ENCODE measurements around the gene KRTAP1-1. TPM values are rescaled to one million over a fixed set of nuclear protein-coding genes. Genes with fewer than 3 reads are reported as not detected.
"Not testable (repeated sequence)": the region's sequence is repeated elsewhere in the genome, so short reads cannot be mapped to it uniquely, and the experiment has no call there.

The KRTAP1-1 gene
- total RNA-seq, 2 donors from 2014 or later: not detected

DNA sequence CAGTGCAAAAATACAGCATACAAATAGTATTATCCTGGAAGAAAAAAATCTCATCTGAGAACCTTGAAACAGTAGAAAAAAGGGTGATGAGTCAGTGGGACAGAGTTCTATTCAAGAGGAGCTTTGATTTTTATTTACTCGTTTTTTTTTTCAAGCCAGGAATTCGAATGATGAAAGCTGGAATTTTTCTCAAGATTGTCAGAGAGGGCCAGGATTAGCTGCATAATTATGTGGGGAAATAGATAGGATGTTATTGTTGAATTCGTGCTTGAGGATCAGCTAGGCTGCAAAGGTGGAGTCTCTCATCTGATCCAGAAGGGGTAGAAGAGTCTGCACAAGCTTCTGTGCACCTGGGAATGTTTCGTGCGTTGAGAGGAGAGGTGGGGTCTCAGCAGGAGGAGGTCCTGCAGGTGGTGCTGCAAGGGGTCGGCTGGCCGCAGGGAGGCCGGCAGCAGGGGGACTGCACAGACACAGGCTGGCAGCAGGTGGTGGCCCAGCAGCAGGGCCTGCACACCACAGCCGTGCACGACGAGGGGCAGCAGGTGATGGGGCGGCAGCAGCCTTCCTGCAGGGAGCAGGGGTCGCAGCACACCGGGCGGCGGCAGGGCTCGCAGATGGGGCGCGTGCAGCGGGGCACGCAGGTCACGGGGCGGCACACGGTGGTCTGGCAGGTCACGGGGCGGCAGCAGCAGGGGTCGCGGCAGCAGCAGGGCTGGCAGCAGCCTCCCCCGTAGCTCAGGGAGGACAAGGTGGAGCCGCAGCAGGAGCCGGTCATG, 18.2 kb upstream of the KRTAP1-1 start:
- intact Hi-C loops (cut with DNase I); DNase-seq (ENCODE audit: low spot score): not testable (repeated sequence)

DNA sequence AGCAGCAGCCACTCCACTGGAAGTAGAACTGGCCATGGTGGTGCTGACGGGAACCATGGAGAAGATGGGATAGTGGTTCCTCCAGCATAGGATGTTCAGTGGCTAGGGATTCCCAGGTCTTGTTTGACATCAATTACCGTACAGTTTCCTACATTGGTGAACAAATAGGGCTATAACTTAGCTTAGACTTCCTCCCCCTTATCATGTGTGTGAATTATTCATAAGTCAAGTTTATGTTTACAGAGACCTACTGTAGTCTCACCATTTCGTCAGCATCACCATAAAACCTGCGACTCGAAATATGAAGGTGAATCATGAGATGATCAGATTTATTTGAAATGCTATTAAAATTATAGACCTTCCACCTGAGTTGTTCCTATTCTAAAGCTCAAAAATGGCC, 17.5 kb upstream of the KRTAP1-1 start:
- no peak for DNase-seq (ENCODE audit: low spot score)
- intact Hi-C loops (cut with DNase I): no loop called here

DNA sequence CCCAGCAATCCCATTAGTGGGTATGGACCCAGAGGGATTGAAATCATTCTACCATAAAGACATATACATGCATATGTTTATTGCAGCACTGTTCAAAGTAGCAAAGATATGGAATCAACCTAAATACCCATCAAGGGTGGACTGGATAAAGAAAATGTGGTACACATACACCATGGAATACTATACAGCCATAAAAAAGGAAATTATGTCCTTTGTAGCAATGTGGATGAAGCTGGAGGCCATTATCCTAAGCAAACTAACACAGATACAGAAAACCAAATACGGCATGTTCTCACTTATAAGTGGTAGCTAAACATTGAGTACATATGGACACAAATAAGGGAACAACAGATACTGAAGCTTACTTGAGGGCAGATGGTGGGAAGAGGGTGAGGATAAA, 16.3 kb upstream of the KRTAP1-1 start:
- intact Hi-C loops (cut with DNase I): no loop called here

DNA sequence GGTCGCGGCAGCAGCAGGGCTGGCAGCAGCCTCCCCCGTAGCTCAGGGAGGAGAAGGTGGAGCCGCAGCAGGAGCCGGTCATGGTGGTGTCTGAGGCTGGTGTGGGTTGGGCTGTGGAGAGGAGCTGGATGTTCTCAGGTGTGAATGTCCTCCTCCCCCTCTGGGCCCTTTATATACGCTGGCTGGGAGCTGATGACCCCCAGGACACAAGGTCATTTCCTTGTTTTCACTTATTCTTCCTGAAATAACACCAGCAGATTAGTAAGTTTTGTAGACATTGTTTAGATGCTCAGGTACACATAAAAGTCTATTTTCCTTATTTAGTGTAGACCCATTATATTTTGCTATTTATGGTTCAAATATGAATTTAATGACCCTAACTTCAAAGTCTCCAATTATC, 13.9 kb upstream of the KRTAP1-1 start, which contains the start of gene KRTAP2-2:
Gene KRTAP2-2, minus strand, starts transcription at position 101 of the 400 bp plus-strand sequence. Its CDS starts 19 bp downstream, at position 82.
- intact Hi-C loops (cut with DNase I); DNase-seq (ENCODE audit: low spot score): not testable (repeated sequence)

More for the DNA sequence above, 16.3 kb upstream of the KRTAP1-1 start:
- no peak for DNase-seq (ENCODE audit: low spot score)

DNA sequence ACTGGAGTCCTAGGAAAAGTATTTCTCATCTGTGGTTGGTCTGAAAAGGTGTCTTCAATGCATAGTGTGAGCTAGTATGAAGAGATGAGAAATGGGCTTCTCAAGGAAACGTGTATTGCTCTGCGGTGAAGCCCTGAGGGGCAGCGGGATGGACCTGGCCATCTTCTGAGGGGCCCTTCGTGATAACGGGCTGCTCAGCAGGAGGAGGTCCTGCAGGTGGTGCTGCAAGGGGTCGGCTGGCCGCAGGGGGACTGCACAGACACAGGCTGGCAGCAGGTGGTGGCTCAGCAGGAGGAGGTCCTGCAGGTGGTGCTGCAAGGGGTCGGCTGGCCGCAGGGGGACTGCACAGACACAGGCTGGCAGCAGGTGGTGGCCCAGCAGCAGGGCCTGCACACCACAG, 13.3 kb upstream of the KRTAP1-1 start:
- DNase-seq (ENCODE audit: low spot score); intact Hi-C loops (cut with DNase I): not testable (repeated sequence)

DNA sequence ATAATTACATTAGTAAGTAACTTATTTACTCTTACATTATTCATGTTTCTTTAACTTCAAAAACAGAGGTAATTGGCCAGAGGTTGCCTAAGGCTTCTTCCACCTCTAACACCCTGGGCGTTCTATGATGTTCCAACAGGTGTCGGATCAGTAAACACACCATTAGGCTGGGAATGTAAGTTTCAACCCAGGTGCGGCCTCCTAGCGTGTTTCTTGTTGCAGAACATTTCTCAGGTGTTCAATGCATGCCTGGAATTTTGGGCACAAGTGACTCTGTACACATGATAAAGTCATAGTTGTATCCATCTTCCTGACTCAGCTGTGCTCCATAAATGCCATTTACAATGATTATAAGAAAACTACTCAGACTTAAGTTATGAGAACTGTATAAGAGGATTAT, 12.8 kb upstream of the KRTAP1-1 start:
- DNase-seq (ENCODE audit: low spot score): no peak
- intact Hi-C loops (cut with DNase I): no loop called here

DNA sequence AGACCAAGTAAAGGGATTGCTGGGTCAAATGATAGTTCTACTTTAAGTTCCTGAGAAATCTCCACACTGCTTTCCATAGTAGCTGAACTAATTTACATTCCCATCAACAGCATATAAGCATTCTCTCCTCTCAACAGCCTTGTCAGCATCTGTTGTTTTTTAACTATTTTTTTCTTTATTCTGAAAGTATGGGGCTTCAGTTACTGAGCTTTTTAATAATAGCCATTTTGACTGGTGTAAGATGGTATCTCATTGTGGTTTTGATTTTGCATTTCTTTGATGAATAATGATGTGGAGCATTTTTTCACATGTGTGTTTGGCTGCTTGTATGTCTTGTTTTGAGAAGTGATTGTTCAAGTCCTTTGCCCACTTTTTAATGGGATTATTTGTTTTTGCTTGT, 11.3 kb upstream of the KRTAP1-1 start:
- intact Hi-C loops (cut with DNase I): no loop called here
- no peak for DNase-seq (ENCODE audit: low spot score)

DNA sequence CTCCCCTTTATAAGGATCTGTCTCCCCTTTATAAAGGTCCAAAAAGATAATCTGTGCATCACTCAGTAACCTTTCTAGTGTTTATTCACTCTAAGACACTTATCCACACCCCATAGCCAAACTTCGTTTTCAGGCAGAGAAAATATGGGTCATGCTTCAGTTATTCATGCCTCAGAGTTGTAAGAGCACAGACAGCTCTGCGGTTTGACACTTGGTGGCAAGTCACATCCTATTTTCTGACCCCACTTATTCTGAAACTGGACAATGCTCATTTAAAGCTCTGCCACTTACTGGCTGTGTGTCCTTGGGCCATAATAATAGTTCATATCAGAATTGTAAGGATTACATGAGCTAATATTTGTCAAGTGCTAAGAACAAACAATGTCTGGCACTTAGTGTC, 7.9 kb upstream of the KRTAP1-1 start:
- DNase-seq (ENCODE audit: low spot score): no peak
- intact Hi-C loops (cut with DNase I): no loop called here

DNA sequence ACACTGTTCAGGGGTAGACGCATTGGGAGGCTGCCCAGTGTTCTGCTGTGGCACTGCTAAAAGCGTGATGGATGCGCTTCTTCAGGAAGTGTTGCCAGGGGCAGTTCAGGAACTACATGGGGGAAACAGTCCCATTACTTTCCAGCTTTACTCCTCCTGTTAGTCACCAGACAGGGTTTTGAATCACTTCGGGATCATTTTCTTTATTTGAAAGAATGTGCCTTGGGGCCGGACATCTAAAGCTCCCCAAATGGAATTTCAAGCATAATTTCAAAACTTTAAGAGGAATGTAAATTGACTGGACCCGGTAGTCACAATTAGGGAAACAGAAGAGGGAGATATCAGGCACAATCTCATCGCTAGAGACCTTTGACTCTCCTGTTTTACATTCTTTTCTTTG, 7.2 kb upstream of the KRTAP1-1 start:
- intact Hi-C loops (cut with DNase I): no loop called here
- DNase-seq (ENCODE audit: low spot score): no peak

DNA sequence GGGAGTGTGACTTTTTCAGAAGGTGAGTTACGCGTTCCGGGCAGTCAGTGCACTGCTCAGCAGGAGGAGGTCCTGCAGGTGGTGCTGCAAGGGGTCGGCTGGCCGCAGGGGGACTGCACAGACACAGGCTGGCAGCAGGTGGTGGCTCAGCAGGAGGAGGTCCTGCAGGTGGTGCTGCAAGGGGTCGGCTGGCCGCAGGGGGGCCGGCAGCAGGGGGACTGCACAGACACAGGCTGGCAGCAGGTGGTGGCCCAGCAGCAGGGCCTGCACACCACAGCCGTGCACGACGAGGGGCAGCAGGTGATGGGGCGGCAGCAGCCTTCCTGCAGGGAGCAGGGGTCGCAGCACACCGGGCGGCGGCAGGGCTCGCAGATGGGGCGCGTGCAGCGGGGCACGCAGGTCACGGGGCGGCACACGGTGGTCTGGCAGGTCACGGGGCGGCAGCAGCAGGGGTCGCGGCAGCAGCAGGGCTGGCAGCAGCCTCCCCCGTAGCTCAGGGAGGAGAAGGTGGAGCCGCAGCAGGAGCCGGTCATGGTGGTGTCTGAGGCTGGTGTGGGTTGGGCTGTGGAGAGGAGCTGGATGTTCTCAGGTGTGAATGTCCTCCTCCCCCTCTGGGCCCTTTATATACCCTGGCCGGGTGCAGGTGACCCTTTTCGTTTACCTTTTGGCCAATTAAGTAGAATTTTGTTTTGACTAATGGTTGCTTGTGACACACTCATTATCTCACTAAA, 5.7 kb upstream of the KRTAP1-1 start, which contains the start of gene KRTAP2-1:
Gene KRTAP2-1, minus strand, starts transcription at position 582 of the 731 bp plus-strand sequence. Its CDS starts 49 bp downstream, at position 533.
- DNase-seq (ENCODE audit: low spot score); intact Hi-C loops (cut with DNase I): not testable (repeated sequence)

DNA sequence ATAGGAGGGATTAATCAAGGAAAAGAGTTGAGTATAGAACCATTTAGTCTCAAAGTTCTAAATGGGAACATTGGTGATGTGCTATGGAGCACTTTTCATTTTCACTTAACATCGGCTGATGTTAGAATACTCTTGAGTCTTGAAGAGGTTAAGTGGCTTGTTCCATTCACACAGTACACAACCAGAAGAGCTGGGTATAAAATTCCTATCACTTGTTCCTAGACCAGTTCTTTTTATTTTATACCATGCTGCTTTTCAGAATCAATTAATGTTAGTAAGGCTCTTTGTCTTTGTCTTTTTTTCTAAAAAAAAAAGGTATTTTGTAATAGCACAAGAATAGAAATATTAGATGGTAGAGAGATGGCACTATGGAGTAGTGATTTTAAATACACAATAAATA, 1.7 kb upstream of the KRTAP1-1 start:
- no peak for DNase-seq (ENCODE audit: low spot score)
- intact Hi-C loops (cut with DNase I): no loop called here

DNA sequence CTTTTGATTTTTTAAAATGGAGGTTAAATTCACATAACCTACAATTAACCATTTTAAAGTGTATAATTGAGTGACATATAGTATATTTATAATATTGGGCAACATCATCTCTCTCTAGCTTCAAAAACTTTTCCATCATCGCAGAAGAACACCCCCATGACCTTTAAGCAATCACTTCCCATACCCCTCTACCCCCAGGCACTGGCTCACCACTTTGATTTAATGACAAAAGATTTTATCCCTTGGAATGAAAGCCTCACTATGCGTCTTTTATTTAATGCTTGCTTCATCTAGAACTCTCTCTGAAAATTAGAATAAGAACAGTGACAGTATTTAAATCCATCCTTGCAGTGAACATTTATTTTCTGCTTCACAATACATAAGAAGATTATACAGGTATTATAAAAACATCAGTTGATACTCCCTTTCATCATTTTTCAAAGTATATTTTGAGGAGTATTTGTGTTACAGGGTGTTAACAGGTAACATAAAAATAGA, 3.3 kb downstream of the KRTAP1-1 start:
- intact Hi-C loops (cut with DNase I): no loop called here
- DNase-seq (ENCODE audit: low spot score): no peak

DNA sequence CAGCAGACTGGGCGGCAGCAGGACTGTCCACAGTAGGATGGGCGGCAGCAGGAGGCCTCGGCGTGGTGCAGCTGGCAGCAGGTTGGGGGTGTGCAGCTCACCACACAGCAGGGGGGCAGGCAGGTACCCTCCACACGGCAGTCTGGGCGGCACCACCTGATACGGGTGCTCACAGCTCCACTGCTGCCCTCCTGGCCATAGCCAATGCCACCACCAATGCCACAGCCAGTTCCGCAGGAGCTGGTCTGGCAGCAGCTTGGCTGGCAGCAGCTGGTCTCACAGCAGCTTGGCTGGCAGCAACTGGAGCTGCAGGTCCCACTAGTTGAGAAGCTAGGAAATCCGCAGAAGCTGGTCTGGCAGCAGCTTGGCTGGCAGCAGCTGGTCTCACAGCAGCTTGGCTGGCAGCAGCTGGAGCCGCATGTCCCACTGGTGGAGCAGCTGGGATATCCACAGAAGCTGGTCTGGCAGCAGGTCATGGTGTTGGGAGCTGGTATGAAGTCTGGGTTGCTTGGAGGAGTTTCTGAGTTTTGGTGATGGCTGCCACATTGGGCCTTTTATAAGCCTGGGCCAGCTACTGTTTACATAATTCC, 6.8 kb downstream of the KRTAP1-1 start, which contains the start of gene KRTAP1-3:
Gene KRTAP1-3, minus strand, starts transcription at position 529 of the 590 bp plus-strand sequence. Its CDS starts 53 bp downstream, at position 476.
- DNase-seq (ENCODE audit: low spot score); intact Hi-C loops (cut with DNase I): not testable (repeated sequence)

DNA sequence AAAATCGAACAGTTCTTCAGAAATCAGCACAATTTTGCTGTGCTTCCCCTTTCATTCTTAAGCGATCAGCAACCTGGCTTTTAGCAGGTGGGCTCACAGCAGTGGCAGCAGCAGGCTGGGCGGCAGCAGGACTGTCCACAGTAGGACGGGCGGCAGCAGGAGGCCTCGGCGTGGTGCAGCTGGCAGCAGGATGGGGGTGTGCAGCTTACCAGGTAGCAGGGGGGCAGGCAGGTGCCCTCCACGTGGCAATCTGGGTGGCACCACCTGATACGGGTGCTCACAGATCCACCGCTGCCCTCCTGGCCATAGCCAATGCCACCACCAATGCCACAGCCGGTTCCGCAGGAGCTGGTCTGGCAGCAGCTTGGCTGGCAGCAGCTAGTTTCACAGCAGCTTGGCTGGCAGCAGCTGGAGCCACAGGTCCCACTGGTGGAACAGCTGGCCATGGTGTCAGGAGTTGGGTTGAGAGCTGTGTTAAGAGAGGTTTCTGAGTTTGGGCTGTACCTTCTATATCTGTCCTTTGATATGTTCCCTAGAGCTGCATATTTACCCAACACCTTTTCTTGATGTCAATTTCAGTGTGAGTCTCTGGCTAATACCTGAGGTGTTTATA, 11.5 kb downstream of the KRTAP1-1 start, which contains the start of gene KRTAP1-4:
Gene KRTAP1-4, minus strand, starts transcription at position 563 of the 613 bp plus-strand sequence. Its CDS starts 117 bp downstream, at position 446.
- intact Hi-C loops (cut with DNase I): no loop called here
- DNase-seq (ENCODE audit: low spot score): no peak

DNA sequence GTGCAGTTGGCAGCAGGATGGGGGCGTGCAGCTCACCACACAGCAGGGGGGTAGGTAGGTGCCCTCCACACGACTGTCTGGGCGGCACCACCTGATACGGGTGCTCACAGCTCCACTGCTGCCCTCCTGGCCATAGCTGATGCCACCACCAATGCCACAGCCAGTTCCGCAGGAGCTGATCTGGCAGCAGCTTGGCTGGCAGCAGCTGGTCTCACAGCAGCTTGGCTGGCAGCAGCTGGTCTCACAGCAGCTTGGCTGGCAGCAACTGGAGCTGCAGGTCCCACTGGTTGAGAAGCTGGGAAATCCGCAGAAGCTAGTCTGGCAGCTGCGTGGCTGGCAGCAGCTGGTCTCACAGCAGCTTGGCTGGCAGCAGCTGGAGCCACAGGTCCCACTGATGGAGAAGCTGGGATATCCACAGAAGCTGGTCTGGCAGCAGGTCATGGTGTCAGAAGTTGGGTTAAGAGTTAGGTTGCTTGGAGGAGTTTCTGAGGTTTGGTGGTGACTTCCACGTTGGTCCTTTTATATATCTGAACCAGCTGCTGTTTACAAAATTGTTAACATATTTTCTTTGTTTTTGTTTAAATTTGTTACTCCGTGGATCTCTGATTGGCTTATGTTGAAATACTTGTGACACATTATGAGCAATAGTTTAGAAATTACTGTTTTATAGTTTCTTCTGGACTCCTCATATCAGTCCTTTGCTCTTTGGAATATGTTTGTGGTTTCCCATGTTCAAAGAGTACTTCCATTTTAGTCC, 14.4 kb downstream of the KRTAP1-1 start, which contains the start of gene KRTAP1-5:
Gene KRTAP1-5, minus strand, starts transcription at position 494 of the 757 bp plus-strand sequence. Its CDS starts 53 bp downstream, at position 441.
- intact Hi-C loops (cut with DNase I): no loop called here
- DNase-seq (ENCODE audit: low spot score): no peak

DNA sequence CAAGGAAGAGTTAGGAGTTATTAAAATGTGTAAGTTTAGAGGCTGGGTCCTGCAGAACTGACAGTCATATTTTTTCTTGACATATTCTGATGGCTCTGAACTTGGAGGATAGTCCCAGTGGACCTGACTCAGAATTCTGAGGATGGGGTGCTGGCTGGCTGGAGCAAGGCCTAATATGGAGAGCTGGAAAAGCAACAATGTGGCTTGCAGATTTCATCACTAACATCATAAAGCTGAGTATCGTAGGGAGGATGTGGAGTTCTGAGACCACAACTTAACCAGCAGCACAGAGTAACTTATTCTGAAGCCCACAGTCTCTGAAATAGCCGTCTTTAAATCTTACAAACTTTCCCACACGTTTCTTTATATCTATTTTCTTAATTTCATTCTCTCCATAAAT, 16.6 kb downstream of the KRTAP1-1 start:
- intact Hi-C loops (cut with DNase I): no loop called here

DNA sequence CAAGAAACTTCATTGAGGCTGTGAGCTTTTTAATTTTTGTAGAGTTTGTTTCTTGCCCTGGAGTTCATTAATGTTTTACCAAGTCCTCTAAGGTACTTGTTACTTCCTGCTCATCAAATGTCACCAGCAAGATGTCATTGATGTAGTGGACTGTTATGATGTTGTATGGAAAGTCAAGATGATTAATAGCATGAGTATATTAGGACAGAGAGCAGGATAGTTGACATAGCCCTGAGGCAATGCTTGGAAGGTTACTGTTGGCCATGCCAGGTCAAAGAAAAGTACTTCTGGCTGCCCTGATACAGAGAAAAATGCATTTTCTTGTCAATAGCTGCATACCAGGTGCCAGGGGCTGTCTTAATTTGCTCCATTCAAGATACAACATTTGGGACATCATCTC, 20.9 kb downstream of the KRTAP1-1 start:
- DNase-seq (ENCODE audit: low spot score): no peak
- intact Hi-C loops (cut with DNase I): no loop called here

More for the DNA sequence above, 16.6 kb downstream of the KRTAP1-1 start:
- no peak for DNase-seq (ENCODE audit: low spot score)

DNA sequence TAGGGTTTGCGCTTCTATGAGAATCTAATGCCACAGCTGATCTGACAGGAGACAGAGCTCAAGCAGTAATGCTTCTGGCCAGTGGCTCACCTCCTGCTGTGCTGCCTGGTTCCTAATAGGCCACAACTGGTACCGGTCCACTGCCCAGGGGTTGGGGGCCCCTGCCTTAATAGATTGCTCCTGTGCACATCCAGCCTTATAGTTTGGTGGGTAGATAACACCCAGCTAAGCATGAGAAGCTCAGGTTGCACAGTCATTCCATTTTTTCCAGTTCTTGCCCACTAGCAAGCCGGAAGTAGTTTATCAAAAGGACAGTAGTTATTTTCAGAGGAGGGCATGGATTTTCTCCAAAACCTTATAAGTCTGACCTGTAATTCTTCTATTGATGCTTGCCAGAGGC, 21.8 kb downstream of the KRTAP1-1 start:
- intact Hi-C loops (cut with DNase I): no loop called here
- DNase-seq (ENCODE audit: low spot score): no peak
